GM18909 (cell line): ENCODE data around the gene MLXIPL.
"Not testable (repeated sequence)": the region's sequence is repeated elsewhere in the genome, so short reads cannot be mapped to it uniquely, and the experiment has no call there.

Experiments
- ATAC-seq: cut with Tn5 transposase; IDR thresholded peaks from one replicate; pipeline ENCODE4 v1.9.1; 2021; ENCODE audit warnings: mild to moderate bottlenecking; ENCODE audit not compliant: unreplicated experiment, poor library complexity

The MLXIPL gene

GRCh38 chr7:73615886-73616285, 8.4 kb downstream of the MLXIPL start:
- ATAC-seq, result no peak

GRCh38 chr7:73614937-73615336, 9.4 kb downstream of the MLXIPL start:
- ATAC-seq, result not testable (repeated sequence)

- ATAC-seq, result no peak
These were observed 10.2 kb downstream of the MLXIPL start for GRCh38 chr7:73613954-73614735.

GRCh38 chr7:73612598-73613269, 11.6 kb downstream of the MLXIPL start:
- no peak for ATAC-seq

- ATAC-seq, result no peak
These were observed 13.2 kb downstream of the MLXIPL start for GRCh38 chr7:73611017-73611555.

GRCh38 chr7:73610105-73610504, 14.2 kb downstream of the MLXIPL start:
- ATAC-seq, result no peak

- not testable (repeated sequence) for ATAC-seq
These were observed 16.7 kb downstream of the MLXIPL start for GRCh38 chr7:73607692-73607983.

GRCh38 chr7:73606801-73607691, 17.3 kb downstream of the MLXIPL start:
- ATAC-seq, result no peak

GRCh38 chr7:73605601-73606220, 18.6 kb downstream of the MLXIPL start:
- no peak for ATAC-seq

GRCh38 chr7:73602721-73603651, 21.3 kb downstream of the MLXIPL start:
- ATAC-seq, result no peak

- no peak for ATAC-seq
These were observed 24.4 kb downstream of the MLXIPL start for GRCh38 chr7:73599916-73600315.

- no peak for ATAC-seq
These were observed 25.0 kb downstream of the MLXIPL start for GRCh38 chr7:73599151-73599882.

- no peak for ATAC-seq
These were observed 26.1 kb downstream of the MLXIPL start for GRCh38 chr7:73597978-73598782.

- ATAC-seq, result no peak
These were observed 27.9 kb downstream of the MLXIPL start for GRCh38 chr7:73596191-73597065.

GRCh38 chr7:73595358-73595757, 29.0 kb downstream of the MLXIPL start:
- ATAC-seq, result no peak

- ATAC-seq, result no peak
These were observed 30.9 kb downstream of the MLXIPL start for GRCh38 chr7:73593207-73594045.
